Measurements from ENCODE around the gene CR1L. TPM values are rescaled to one million over a fixed set of nuclear protein-coding genes. Genes with fewer than 3 reads are reported as not detected.

CR1L gene
- total and polyA plus RNA-seq, 2 of the 8 experiments (the other 6 are each of a cell fraction or from before 2014, with no cell fraction given), result 0.39 TPM; not detected in 1

DNA sequence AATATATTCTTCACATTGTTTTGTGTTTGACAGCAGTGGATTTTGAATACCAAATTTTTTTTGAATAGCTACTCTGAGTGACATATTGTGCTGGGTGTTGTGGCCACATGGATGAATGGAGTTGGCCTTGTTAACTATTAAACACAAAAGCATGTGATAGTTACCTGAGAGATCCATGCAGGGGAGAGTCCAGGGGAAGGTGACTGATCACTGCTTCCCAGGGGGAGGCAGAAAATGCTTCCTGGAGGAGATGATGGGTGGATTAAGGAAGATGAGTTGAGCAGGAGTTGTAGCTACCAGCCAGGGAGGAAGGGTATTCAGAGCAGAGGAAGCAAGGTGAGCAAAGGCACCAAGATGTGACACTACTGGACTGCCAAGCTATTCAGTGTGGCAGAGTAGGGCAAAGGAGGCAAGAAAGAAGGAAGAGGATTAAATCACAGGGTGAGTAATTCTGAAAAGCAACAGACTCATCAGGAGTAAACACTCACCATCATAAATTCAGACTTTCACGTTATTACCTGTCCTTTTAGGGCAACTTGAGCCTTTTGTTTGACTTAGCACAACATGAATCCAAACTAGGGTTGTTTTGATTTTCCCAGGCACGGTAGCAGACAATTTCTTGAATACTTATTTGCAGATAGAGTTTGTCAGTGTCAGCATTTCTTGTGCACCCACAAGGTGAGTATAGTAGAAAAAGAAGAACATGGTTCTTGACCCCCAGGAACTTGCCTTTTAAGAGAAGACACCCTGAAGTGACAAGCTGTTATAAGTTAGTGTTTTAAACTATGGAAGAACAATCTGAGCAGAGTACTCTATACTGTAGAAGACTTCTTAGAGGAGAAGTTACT, 111.1 kb downstream of the CR1L start:
- FAIRE-seq, result no peak
- TF ChIP-seq JUND (IDR thresholded peaks at IDR 0.05; ENCODE audit: low read length) (no peak), RBBP5 (IDR thresholded peaks at IDR 0.05; ENCODE audit: borderline replicate concordance, low read depth, low read length) (no peak), BRCA1 (IDR thresholded peaks at IDR 0.05; ENCODE audit: low read depth, low read length) (no peak), ASH2L (IDR thresholded peaks at IDR 0.05; ENCODE audit: low read length) (no peak), EGR1 (IDR thresholded peaks at IDR 0.05; ENCODE audit: borderline replicate concordance, low read depth, low read length) (no peak), ZNF274 (IDR thresholded peaks at IDR 0.05; ENCODE audit: borderline replicate concordance, extremely low read depth, low read length) (no peak), SUZ12 (IDR thresholded peaks at IDR 0.05; ENCODE audit: low read length) (no peak), CTBP2 (IDR thresholded peaks at IDR 0.05; ENCODE audit: borderline replicate concordance, insufficient read depth, insufficient read length, low read length) (no peak), POLR2A (IDR thresholded peaks at IDR 0.05; ENCODE audit: control extremely low read depth in 1 of 2, low read depth in 2 of 2, low read length in 2 of 2) (no peak), TEAD4 (IDR thresholded peaks at IDR 0.05; ENCODE audit: low read depth, low read length) (no peak), MAFK (IDR thresholded peaks at IDR 0.05; ENCODE audit: low read depth, low read length) (no peak), RNF2 (IDR thresholded peaks at IDR 0.05; ENCODE audit: borderline replicate concordance, low read depth, low read length, missing control alignments, poor library complexity, severe bottlenecking) (no peak)

More for the DNA sequence above, 111.1 kb downstream of the CR1L start:
- Histone ChIP-seq H3K9ac (replicated peaks in 1 of 4; ENCODE audit: extremely low read depth in 1 of 4, low read depth in 3 of 4, low read length in 3 of 4) (no peak overlapping the region), H3K79me2 (ENCODE audit: control insufficient read depth in 1 of 2, insufficient read depth in 2 of 2, low read length in 2 of 2) (peaks cover 41 to 74% of the 10 kb centered on the region in 2 experiments), H3K27me3 (replicated peaks in 1 of 4; ENCODE audit: control insufficient read depth in 3 of 4, extremely low read depth in 1 of 4, insufficient read depth in 3 of 4, low read length in 3 of 4) (no peaks in the 10 kb centered on the region), H2BK12ac (ENCODE audit: low read depth, low read length) (no peak overlapping the region), H4K20me1 (replicated peaks in 1 of 2; ENCODE audit: control insufficient read depth in 1 of 2, insufficient read depth in 2 of 2, low read length in 2 of 2) (peaks cover 23 to 25% of the 10 kb centered on the region in 2 experiments), H3K79me1 (ENCODE audit: low read depth, low read length) (peaks cover 2% of the 10 kb centered on the region), H3K23me2 (ENCODE audit: low read depth, low read length) (no peaks in the 10 kb centered on the region; the same call in 1 of the 2 replicates), H4K5ac (ENCODE audit: insufficient read length, low read depth, low read length) (no peak overlapping the region), H3K4me1 (replicated peaks in 1 of 4; ENCODE audit: control insufficient read depth in 3 of 4, insufficient read depth in 4 of 4, low read length in 3 of 4) (peaks cover 0 to 4% (median 3%) of the 10 kb centered on the region in 4 experiments; a peak in 5 of 7 replicates), H2BK120ac (replicated peaks; ENCODE audit: low read depth, low read length) (no peak overlapping the region), H3K4ac (replicated peaks; ENCODE audit: insufficient read length, low read depth, low read length) (no peak overlapping the region), H2BK15ac (ENCODE audit: low read length) (no peak overlapping the region), H4K91ac (replicated peaks; ENCODE audit: insufficient read length, low read length) (no peak overlapping the region), H3K4me3 (ENCODE audit: extremely low read depth in 1 of 4, insufficient read depth in 2 of 4, low read depth in 3 of 4, low read length in 4 of 4) (no peak overlapping the region), H3K18ac (ENCODE audit: extremely low read depth, low read length) (no peak overlapping the region), H3K4me2 (ENCODE audit: insufficient read depth in 1 of 2, low read depth in 2 of 2, low read length in 2 of 2) (no peak overlapping the region), H2AK5ac (ENCODE audit: low read depth, low read length) (no peak overlapping the region), H3K36me3 (ENCODE audit: control insufficient read depth in 2 of 4, insufficient read depth in 4 of 4, low read length in 3 of 4) (peaks cover 7 to 41% (median 27%) of the 10 kb centered on the region in 4 experiments), H3K9me3 (ENCODE audit: insufficient read depth in 2 of 2, low read depth in 1 of 2, low read length in 1 of 2) (no peaks in the 10 kb centered on the region), H3K56ac (replicated peaks; ENCODE audit: insufficient read length, low read depth, low read length) (no peak overlapping the region), H2BK5ac (ENCODE audit: low read depth, low read length) (no peak overlapping the region), H3K27ac (ENCODE audit: low read depth, low read length) (no peak overlapping the region), H2AFZ (ENCODE audit: low read length) (no peak overlapping the region), H4K8ac (ENCODE audit: extremely low read depth, insufficient read depth, low read length) (no peak overlapping the region), H2BK20ac (ENCODE audit: low read length) (no peak overlapping the region), H3K23ac (ENCODE audit: insufficient read length) (no peak overlapping the region), H3K14ac (ENCODE audit: insufficient read length) (no peak overlapping the region)
- CTCF ChIA-PET (ENCODE audit: partially characterized antibody), result interaction anchor here (1.1 to 1.7 kb wide), 2 partner anchors 14 to 113 kb away, joined by 3 to 4 read pairs; no protein-coding TSS in a partner anchor
- WGBS, 2 experiments (ENCODE audit: extremely low coverage in 1 of 2, insufficient coverage in 1 of 2, insufficient read length in 1 of 2, insufficient replicate concordance in 2 of 2, low coverage in 1 of 2, low lambda C conversion rate in 2 of 2, missing lambda C conversion rate in 1 of 2), result 90% methylated on average over 2 of the region's 2 CpGs; no CpG with 5 or more reads in 1 of the 2 experiments
- no peak for DNase-seq (ENCODE audit: low read depth in 1 of 2, low spot score in 2 of 2)
- POLR2A ChIA-PET (ENCODE audit: partially characterized antibody), result interaction anchor here (1.1 to 1.5 kb wide), 2 partner anchors 9 to 13 kb away, joined by 3 read pairs; no protein-coding TSS in a partner anchor
